HEK293 (cell line): ENCODE measurements around the gene RNU2-1.

Experiments used
- CTCF ChIP-seq: fragments of 450-650 bp; formaldehyde crosslinking; IDR thresholded peaks from 2 replicates; pipeline ENCODE4 v1.5.1; 2016; ENCODE audit warnings: missing biosample characterization, missing genetic modification characterization
- HIC1 ChIP-seq: fragments of 450-650 bp; formaldehyde crosslinking; IDR thresholded peaks from 2 replicates; pipeline ENCODE4 v1.5.1; 2016; ENCODE audit warnings: missing biosample characterization, missing genetic modification characterization
- RBAK ChIP-seq: fragments of 450-650 bp; formaldehyde crosslinking; IDR thresholded peaks from 2 replicates; pipeline ENCODE4 v1.5.1; 2016; ENCODE audit warnings: missing biosample characterization, missing genetic modification characterization
- YY1 ChIP-seq: fragments of 450-650 bp; formaldehyde crosslinking; IDR thresholded peaks from 2 replicates; pipeline ENCODE4 v1.5.1; 2018; ENCODE audit warnings: missing biosample characterization, missing genetic modification characterization
- ZBTB1 ChIP-seq: fragments of 450-650 bp; formaldehyde crosslinking; IDR thresholded peaks from 2 replicates; pipeline ENCODE4 v1.5.1; 2016; ENCODE audit warnings: missing biosample characterization, missing genetic modification characterization
- ZEB2 ChIP-seq: fragments of 450-650 bp; formaldehyde crosslinking; IDR thresholded peaks from 2 replicates; pipeline ENCODE4 v1.5.1; 2016; ENCODE audit warnings: missing biosample characterization, missing genetic modification characterization
- ZNF449 ChIP-seq: fragments of 450-650 bp; formaldehyde crosslinking; IDR thresholded peaks from 2 replicates; pipeline ENCODE4 v1.5.1; 2017; ENCODE audit warnings: missing biosample characterization, mild to moderate bottlenecking, missing genetic modification characterization, moderate library complexity
- ZNF521 ChIP-seq: fragments of 450-650 bp; formaldehyde crosslinking; IDR thresholded peaks from 2 replicates; pipeline ENCODE4 v1.5.1; 2017; ENCODE audit warnings: missing biosample characterization, mild to moderate bottlenecking, missing genetic modification characterization

GRCh38 chr17:43183921-43184320, 49.9 kb downstream of the RNU2-1 start:
- TF ChIP-seq CTCF (no peak), YY1 (no peak), ZEB2 (tag by site-specific recombination) (no peak), HIC1 (tag by site-specific recombination) (no peak), ZBTB1 (no peak), ZNF449 (no peak), RBAK (tag by site-specific recombination) (no peak), ZNF521 (no peak)
